GM15510 (cell line): ENCODE measurements around the gene SCRG1.

Source experiments
- POLR2A ChIP-seq: IDR thresholded peaks from 3 replicates; pipeline ENCODE4 v1.6.1; 2011; ENCODE audit warnings: borderline replicate concordance; ENCODE audit not compliant: insufficient read length; ENCODE audit errors: extremely low read depth

SCRG1 gene

GRCh38 chr4:173386751-173387150, 12.2 kb downstream of the SCRG1 start:
- TF ChIP-seq POLR2A = no peak

GRCh38 chr4:173382349-173382748, 16.6 kb downstream of the SCRG1 start:
- no peak for TF ChIP-seq POLR2A

- TF ChIP-seq POLR2A = no peak
Observed at GRCh38 chr4:173381610-173382009, 17.3 kb downstream of the SCRG1 start.

GRCh38 chr4:173380987-173381386, 17.9 kb downstream of the SCRG1 start:
- TF ChIP-seq POLR2A = no peak

GRCh38 chr4:173379929-173380328, 19.0 kb downstream of the SCRG1 start:
- no peak for TF ChIP-seq POLR2A

- TF ChIP-seq POLR2A = no peak
Observed at GRCh38 chr4:173374588-173374987, 24.3 kb downstream of the SCRG1 start.

GRCh38 chr4:173371292-173372192, 27.4 kb downstream of the SCRG1 start:
- TF ChIP-seq POLR2A = no peak

- TF ChIP-seq POLR2A = peak; percentile 99
Observed at GRCh38 chr4:173370477-173371291, 28.2 kb downstream of the SCRG1 start, which contains the start of gene SAP30. TSS of gene SAP30 (plus strand) at chr4:173370954. CDS start at chr4:173371183, 229 bp downstream.

GRCh38 chr4:173370130-173370476, 28.8 kb downstream of the SCRG1 start:
- TF ChIP-seq POLR2A = no peak

- TF ChIP-seq POLR2A = no peak
Observed at GRCh38 chr4:173367946-173368345, 31.0 kb downstream of the SCRG1 start.

- TF ChIP-seq POLR2A = no peak
Observed at GRCh38 chr4:173367285-173367684, 31.6 kb downstream of the SCRG1 start.

GRCh38 chr4:173365359-173365996, 33.4 kb downstream of the SCRG1 start:
- no peak for TF ChIP-seq POLR2A

GRCh38 chr4:173362666-173363065, 36.2 kb downstream of the SCRG1 start:
- no peak for TF ChIP-seq POLR2A

GRCh38 chr4:173360587-173361221, 38.2 kb downstream of the SCRG1 start:
- TF ChIP-seq POLR2A = no peak
